Kidney epithelial cell (primary cell): Measurements from ENCODE around the gene CR2. TPM values are rescaled to one million over a fixed set of nuclear protein-coding genes. Genes with fewer than 3 reads are reported as not detected.

Experiments
- DNase-seq: peaks from one replicate; pipeline ENCODE4 v3.0.0-alpha.2; 2010; ENCODE audit warnings: low read depth
- H3K27me3 ChIP-seq: 2 replicates; pipeline ENCODE4 v1.6.0; 2011; ENCODE audit warnings: low read length; ENCODE audit not compliant: control insufficient read depth, insufficient read depth
- H3K36me3 ChIP-seq: 2 replicates; pipeline ENCODE4 v1.5.1; 2011; ENCODE audit warnings: low read length; ENCODE audit not compliant: control insufficient read depth, insufficient read depth
- H3K4me3 ChIP-seq: 2 replicates; pipeline ENCODE4 v1.5.1; 2011; ENCODE audit warnings: low read depth, mild to moderate bottlenecking, control low read depth, low read length
- total RNA-seq: library from RNA; depleted of rRNA; stranded (reverse); fragments of >200 nt; gene quantifications from 2 replicates; pipeline ENCODE4 v1.2.3, GENCODE V29; 2015
- TF ChIP-seq, protein P1 (sequence below): IDR thresholded peaks from 2 replicates; pipeline ENCODE4 v1.5.1; 2011; ENCODE audit warnings: mild to moderate bottlenecking, moderate library complexity, low read length, control low read depth, inconsistent platforms; ENCODE audit not compliant: insufficient read depth, poor library complexity, severe bottlenecking

The CR2 gene
- 0.04 TPM in 1 of 2 replicates, not detected in the other for total RNA-seq

DNA sequence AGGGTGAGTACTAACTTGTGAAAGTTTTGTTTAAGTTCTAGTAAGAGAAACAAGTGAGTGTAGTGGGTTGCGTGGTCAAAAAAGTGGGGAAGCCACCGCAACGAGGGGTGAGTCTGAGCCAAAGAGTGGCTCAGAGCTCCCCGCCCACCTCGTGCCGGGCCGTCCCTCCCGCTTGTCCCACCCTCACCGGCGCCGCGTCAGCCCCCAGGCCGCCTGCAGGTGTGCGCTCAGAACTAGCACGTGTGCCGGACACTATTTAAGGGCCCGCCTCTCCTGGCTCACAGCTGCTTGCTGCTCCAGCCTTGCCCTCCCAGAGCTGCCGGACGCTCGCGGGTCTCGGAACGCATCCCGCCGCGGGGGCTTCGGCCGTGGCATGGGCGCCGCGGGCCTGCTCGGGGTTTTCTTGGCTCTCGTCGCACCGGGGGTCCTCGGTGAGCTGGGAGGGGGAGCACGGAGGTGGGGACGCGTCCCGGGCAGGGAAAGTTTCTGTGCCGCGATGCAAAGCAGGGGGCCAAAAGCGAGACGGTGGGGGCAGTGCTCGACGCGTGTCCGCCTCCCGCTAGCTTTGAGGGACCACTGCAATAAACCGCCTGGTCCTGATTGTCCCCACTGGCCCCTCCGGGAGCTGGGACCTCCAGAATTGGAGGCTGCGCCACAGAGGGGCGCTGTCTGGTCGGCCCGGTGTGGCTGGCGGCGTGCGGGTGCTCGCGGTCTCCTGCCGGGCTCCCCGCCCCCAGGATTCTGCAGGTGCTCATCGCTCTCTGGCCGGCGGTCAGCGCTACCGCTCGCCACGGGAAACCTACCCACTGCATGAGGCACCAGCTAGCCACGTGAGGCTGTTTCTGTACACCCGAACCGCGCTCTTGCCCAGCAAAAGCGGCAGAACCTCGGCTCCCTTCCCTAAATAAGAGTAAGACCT is at the start of gene CR2:
TSS of gene CR2 (plus strand) at position 283 of the 919 bp plus-strand sequence. CDS start at position 374, 91 bp downstream.
- TF ChIP-seq, protein P1, sequence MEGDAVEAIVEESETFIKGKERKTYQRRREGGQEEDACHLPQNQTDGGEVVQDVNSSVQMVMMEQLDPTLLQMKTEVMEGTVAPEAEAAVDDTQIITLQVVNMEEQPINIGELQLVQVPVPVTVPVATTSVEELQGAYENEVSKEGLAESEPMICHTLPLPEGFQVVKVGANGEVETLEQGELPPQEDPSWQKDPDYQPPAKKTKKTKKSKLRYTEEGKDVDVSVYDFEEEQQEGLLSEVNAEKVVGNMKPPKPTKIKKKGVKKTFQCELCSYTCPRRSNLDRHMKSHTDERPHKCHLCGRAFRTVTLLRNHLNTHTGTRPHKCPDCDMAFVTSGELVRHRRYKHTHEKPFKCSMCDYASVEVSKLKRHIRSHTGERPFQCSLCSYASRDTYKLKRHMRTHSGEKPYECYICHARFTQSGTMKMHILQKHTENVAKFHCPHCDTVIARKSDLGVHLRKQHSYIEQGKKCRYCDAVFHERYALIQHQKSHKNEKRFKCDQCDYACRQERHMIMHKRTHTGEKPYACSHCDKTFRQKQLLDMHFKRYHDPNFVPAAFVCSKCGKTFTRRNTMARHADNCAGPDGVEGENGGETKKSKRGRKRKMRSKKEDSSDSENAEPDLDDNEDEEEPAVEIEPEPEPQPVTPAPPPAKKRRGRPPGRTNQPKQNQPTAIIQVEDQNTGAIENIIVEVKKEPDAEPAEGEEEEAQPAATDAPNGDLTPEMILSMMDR, result peak; percentile 43
- DNase-seq, result no peak
- Histone ChIP-seq H3K36me3 (no peaks in the 10 kb centered on the region), H3K27me3 (peaks cover 18% of the 10 kb centered on the region), H3K4me3 (peak within 1 kb of the TSS; percentile 44)

DNA sequence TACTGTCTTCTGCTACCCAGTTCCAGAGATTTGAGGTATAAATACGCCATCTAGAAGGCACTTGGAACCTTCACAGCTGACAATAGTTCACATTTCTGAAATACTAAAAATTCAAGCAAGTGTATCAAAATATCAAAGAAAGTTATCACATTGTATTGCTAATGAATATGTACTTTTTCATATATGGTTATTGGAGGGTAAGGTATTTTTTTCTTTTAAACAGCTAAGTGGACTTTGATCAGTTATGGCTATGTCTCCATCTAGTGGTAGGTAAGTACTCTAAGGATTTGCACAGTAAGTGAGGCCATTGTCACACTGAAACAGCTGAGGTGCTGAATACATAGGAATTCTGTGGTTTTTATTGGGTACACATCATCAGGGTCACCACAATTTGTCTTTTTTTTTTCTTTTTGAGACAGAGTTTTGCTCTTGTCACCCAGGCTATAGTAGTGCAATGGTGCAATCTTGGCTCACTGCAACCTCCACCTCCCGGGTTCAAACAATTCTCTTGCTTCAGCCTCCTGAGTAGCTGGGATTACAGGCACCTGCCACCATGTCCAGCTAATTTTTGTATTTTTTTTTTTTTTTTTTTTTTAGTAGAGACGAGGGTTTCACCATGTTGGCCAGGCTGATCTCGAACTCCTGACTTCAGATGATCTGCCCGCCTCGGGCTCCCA is 49.1 kb upstream of the CR2 start:
- TF ChIP-seq, protein P1, result peak; percentile 72
- Histone ChIP-seq H3K36me3 (no peaks in the 10 kb centered on the region), H3K4me3 (no peak overlapping the region), H3K27me3 (no peaks in the 10 kb centered on the region)
- DNase-seq, result peak; percentile 31

DNA sequence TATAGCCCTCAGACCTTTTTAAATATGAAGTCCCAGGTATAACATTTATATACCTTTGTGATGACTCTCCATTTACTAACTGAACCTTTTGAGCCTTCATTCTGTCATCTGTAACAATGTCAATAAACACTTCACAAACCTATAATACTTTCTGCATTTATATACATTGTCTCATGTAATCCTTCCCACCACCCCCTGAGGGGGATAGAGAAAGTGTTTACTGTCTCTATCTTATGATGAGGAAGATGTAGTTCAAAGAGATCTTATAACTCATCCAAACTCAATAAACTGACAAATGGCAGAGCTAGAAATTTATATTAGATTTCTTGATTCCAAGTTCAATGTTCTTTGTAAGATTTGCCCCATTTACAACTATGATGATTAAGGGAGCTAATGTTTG is 48.3 kb upstream of the CR2 start:
- no peaks in the 10 kb centered on the region for H3K27me3 ChIP-seq
- DNase-seq, result no peak

DNA sequence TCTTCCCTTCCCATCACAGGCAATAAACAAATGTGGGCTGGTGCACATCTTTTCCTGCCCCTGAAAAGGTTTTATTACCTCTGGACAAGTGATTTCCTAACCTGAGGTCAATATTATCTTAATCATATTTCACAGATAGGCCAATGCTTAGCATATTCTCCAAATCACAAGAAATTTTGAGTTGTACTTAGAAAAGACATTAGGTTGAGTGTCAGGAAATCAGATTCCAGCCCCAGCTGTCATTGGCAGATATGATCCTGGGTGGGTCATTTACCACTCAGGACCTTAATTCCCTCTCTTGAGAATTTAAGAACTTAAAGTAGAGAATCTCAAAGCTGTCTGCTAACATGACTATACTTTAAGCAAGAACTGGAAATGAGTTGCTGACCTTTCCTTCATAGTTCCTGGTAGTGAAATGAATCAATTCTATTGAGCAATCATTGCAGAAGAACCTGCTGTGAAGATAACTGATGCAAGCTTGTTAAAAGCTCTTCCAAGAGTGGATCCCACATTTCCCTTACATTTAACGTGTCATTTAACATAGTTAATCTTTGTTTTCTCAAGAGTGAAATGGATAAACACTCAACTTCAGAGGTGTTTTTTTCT is 46.4 kb upstream of the CR2 start:
- DNase-seq, result no peak
- H3K27me3 ChIP-seq, result no peaks in the 10 kb centered on the region
- H3K4me3 ChIP-seq, result no peak overlapping the region
- TF ChIP-seq, protein P1, result no peak
- H3K36me3 ChIP-seq, result no peaks in the 10 kb centered on the region

More for the DNA sequence above, 48.3 kb upstream of the CR2 start:
- no peak overlapping the region for H3K4me3 ChIP-seq
- H3K36me3 ChIP-seq, result no peaks in the 10 kb centered on the region
- TF ChIP-seq, protein P1, result no peak

DNA sequence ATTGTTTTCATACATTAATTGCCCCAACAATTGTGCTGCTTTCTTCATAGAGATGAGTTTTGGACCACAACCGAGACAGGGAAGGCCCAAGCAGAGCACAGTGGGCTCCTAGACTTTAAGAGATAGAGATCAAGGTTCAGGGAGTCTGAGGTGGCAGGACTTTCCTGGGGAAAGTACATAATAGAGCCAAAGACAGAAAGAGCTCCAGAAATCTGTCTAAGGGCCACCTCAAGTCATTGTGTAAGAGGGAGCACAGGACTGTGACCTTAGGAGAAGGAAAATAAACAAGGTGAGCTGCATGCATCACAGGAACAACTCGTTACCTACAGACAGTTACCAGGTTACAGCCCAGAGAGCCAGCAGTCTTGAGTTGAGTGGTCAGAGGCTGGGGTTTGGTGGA is 41.3 kb upstream of the CR2 start:
- H3K36me3 ChIP-seq, result no peaks in the 10 kb centered on the region
- H3K4me3 ChIP-seq, result no peak overlapping the region
- DNase-seq, result no peak
- TF ChIP-seq, protein P1, result no peak
- no peaks in the 10 kb centered on the region for H3K27me3 ChIP-seq
